M059J (cell line): ENCODE results near the gene CWC27. TPM values are rescaled to one million over a fixed set of nuclear protein-coding genes. Genes with fewer than 3 reads are reported as not detected.

ENCODE experiments used
- DNase-seq: peaks from one replicate; pipeline ENCODE4 v3.0.0-alpha.2; 2012; ENCODE audit warnings: low read depth
- total RNA-seq: library from RNA; depleted of rRNA; stranded (reverse); fragments of >200 nt; shearing (Covaris generic); gene quantifications from 2 replicates; pipeline ENCODE4 v1.2.3, GENCODE V29; 2014

CWC27 gene
- total RNA-seq, 1 experiment from 2014 or later, result 10.6 TPM

- no peak for DNase-seq
These were observed 209.8 kb downstream of the CWC27 start for GRCh38 chr5:64978546-64978945.

GRCh38 chr5:64979531-64979930 lies 210.8 kb downstream of the CWC27 start:
- DNase-seq, result no peak

DNA sequence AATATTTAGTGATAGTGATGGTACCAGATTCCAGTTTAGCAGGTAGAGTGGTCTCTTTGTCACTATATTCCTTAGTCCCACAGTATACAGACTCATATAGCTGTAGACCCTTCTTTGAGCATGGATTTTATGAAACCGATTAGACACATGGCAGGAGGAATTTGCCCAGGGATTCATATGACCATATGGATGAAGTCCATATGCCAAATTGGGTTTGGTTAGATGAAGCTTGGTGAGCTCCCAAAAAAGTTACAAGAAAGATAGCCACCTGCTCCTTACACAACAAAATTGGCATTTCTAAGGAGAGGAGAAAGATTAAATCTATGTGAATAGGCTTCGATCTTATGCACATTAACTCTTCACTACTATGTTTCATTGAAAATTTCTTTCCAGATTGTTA lies 211.4 kb downstream of the CWC27 start:
- no peak for DNase-seq

GRCh38 chr5:64987768-64988167 lies 219.0 kb downstream of the CWC27 start:
- no peak for DNase-seq

DNA sequence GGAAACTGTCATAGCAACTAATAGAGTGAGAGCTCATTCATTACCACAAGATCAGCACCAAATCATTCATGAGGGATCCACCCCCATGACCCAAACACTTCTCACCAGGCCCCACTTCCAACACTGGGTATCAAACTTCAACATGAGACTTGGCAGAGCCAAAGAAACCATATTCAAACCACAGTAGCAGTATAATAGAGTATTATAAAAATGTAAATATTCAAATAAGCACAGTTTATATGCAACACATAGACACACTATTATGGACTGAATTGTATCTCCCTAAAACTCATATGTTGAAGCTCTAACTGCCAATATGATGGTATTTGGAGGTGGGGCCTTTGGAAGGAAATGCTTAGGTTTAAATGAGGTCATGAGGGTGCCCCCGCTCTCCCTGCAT lies 240.5 kb downstream of the CWC27 start:
- no peak for DNase-seq

GRCh38 chr5:65010841-65011240 lies 242.1 kb downstream of the CWC27 start:
- no peak for DNase-seq

- no peak for DNase-seq
These were observed 243.7 kb downstream of the CWC27 start for GRCh38 chr5:65012301-65012892.

- no peak for DNase-seq
These were observed 244.4 kb downstream of the CWC27 start for GRCh38 chr5:65013166-65013565.

- DNase-seq, result no peak
These were observed 246.0 kb downstream of the CWC27 start for GRCh38 chr5:65014769-65015168.

DNA sequence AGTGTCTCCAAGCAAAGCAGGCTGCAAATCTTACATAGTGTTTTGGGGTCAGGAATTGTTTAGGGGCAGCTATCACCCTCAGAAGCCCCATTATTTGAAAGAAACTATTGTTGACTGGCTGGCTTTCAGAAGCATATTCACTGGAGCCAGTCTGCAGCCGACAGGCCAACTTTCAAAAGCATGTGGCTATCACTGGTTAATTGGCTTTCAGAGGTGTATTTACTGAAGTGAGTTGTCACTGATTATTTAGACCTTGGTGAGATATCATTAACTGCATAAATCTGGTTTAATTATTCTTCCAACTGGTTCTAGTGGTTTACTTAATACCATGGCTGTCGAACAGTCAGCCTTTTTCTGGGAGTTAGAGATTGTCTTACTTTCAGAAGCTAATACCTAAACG lies 247.0 kb downstream of the CWC27 start:
- no peak for DNase-seq

GRCh38 chr5:65017636-65018035 lies 248.9 kb downstream of the CWC27 start:
- DNase-seq, result no peak

GRCh38 chr5:65018763-65019162 lies 250.0 kb downstream of the CWC27 start:
- no peak for DNase-seq

GRCh38 chr5:65020492-65020891 lies 251.8 kb downstream of the CWC27 start:
- peak; percentile 87 for DNase-seq

GRCh38 chr5:65021527-65022226 lies 252.9 kb downstream of the CWC27 start:
- DNase-seq, result no peak

GRCh38 chr5:65022932-65023331 lies 254.2 kb downstream of the CWC27 start:
- no peak for DNase-seq

DNA sequence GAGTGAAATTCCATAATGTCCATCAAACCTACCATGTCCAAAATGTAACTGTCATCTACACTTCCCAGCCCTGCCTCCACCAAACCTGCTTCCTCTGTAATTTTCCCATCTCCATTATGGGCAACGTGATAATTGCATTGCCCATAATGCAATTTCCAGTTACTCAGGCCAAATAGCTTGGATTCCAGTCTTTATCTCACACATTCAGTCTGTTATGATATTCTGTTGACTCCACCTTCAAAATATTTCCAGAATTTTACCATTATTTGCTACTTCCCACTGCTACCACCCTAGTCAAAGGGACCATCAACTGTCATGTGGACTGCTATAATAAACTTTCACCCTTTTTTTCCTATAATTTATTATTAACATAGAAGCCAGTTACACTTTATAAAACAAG lies 256.0 kb downstream of the CWC27 start:
- DNase-seq, result no peak

DNA sequence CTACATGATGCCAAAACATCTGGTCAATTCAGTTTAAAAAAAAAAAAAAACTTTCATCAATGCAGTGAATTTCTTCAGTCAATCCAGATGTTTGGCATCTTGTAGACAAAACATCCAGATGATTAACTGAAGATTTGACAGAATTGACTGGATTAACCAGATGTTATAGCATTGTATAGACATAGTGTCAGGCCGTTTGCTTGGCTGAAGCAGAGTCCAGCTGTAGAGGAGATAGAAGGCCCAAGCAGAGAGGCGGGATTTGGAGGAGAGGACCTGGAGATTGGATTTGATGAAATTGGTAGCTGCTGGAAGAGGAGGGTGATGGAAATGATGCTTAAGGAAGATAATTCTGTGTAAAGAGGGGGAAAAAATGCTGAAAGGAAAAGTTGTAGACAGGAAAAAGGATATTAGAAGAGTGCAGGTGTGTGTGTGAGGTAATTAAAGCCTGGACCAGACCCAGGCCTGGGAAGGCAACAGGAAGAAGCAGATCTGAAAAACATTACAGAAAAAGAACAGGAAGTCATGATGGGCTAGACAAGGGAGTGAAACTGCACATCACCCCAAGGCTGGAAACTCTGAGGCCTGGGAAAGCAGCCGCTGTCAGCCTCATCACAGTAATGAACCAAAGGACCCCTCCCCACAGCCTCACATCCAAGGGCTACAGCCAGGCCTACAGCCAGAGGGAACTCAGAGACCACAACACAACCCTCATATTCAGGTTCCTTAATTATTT lies 258.3 kb downstream of the CWC27 start:
- no peak for DNase-seq

- no peak for DNase-seq
These were observed 260.4 kb downstream of the CWC27 start for GRCh38 chr5:65029178-65029577.

DNA sequence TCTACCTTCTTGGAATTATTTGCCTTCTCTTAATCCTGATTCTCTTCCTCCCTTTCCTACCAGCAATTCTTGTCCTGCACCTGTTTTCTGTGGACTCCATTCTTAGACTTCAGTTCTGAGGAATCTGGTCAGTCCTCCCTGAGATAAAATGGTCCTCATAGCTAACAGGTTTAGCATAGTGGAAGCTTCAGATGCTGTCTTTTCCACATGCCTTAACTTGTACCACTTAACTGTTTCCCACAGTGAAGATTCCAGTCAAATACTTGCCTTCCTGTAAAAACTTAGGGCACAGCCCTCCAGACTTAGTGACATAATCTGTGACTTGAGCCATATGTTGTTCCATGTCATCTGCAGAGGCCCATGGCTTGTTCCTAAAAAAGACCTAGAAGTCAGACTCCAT lies 261.3 kb downstream of the CWC27 start:
- DNase-seq, result no peak

- peak; percentile 66 for DNase-seq
These were observed 263.5 kb downstream of the CWC27 start for GRCh38 chr5:65032250-65032649.

DNA sequence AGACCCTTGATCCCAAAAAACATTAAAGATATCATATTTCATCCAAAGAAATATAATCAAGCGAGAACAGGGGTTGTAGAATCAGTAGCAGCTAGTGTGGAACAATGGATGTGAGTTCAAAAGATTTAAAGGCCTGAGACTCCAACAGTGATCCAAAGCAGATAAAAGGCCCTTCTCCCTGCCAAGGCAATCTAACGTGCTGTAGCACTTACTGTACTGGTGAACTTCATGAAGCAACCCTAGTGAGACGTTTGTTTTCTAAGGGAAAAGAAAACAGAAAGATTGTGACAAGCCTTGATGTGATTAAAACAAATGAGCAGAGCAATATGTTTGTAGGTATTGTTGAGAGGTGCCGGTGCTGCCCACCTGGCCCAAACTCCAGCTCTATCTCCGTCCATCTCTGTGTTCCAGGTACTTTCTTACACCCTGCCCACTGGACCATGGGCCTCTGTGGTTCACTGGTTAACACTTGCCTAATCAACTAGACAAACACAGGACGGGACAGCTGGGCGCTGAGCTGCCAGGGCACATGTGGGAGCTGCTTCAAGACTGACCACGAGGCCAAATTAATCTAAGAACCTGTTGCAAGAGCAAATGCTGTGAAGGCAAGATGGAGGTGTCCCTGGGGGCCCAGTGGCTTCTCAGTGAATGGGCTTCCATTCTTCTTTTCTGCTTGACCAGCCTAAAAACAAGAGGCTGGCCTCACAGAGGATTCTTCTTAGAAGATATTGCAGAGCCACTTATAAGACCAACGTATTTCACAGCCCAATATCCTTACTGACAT lies 265.5 kb downstream of the CWC27 start:
- no peak for DNase-seq

GRCh38 chr5:65034813-65035209 lies 266.1 kb downstream of the CWC27 start:
- no peak for DNase-seq
